GM21515 (cell line): Measurements from ENCODE around the gene PFKFB1.

Experiments
- ATAC-seq: cut with Tn5 transposase; IDR thresholded peaks from one replicate; pipeline ENCODE4 v1.9.1; 2021; ENCODE audit not compliant: unreplicated experiment

The PFKFB1 gene

GRCh38 chrX:54928876-54929275, 65.1 kb downstream of the PFKFB1 start:
- no peak for ATAC-seq

- no peak for ATAC-seq
These were observed 67.0 kb downstream of the PFKFB1 start for GRCh38 chrX:54926978-54927377.

- no peak for ATAC-seq
These were observed 70.6 kb downstream of the PFKFB1 start for GRCh38 chrX:54923376-54923775.

- ATAC-seq, result no peak
These were observed 71.4 kb downstream of the PFKFB1 start for GRCh38 chrX:54922547-54922946.

DNA sequence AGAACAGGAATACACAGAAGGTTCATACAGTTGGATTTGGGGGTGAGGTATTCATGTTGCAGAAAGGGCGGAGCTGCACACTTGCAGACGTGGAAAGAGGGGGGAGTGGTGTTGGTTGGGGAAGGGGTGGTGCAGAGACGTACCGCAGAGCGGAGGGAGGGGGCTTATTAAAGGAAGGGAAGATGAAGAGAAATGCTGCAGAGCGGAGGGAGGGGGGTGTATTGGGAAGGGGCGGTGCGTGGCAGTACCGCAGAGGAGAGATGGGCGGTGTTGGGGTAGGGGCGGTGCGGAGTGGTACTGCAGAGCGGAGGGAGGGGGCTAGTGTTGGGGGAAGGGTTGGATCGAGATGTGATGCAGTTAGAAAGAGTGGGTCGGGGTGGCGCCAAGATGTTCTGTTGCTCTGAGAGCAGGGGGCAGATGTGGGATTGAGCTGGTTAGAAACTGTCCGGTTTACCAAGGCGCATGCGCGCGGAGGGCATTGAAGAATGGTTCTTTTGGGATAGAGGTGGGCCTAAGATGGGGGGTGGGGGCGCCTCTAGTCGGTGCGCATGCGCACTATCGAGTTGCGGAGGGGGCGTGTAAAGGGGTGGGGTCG, 72.5 kb downstream of the PFKFB1 start:
- ATAC-seq, result peak; percentile 64

- ATAC-seq, result peak; percentile 18
These were observed 73.2 kb downstream of the PFKFB1 start, which contains the start of gene TRO for GRCh38 chrX:54920610-54921426. TRO (plus strand) TSS chrX:54920824; CDS start chrX:54922247, 1,423 bp downstream.

DNA sequence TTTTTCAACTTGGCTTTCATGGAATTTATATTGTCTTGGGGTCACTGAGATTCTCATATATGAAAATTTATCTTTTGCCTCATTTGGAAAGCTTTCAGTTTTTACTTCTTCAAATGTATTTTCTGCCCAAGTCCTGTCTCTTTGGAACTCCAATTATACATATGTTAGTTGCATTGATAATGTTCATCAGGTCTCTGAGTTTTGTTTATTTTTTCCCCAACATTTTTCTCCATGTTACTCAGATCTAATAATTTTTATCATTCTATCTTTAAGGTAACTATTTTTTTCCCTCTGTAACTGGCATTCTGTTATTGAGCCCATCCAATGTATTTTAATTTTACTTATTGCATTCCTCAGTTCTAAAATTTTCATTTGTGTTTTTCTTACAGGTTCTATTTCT, 84.0 kb downstream of the PFKFB1 start:
- no peak for ATAC-seq

- no peak for ATAC-seq
These were observed 99.8 kb downstream of the PFKFB1 start for GRCh38 chrX:54894159-54894558.

DNA sequence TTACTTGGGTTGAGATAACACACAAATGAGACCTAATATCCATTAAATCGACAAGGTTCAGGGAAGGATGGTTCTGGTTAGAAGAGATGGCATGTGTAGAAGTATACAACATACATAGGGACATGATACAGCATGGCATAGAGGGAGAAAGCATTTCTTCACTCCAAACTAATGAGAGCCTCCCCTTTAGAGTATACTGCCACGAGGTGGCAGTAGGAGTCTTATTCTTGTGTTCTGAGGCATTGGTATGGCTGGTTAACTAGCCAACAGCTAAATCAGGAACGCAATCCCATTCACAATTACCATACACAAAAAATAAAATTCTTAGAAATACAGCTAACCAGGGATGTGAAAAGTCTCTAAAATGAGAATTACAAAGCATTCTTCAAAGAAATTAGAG, 102.4 kb downstream of the PFKFB1 start:
- no peak for ATAC-seq

GRCh38 chrX:54885740-54886139, 108.2 kb downstream of the PFKFB1 start:
- no peak for ATAC-seq
